ENCODE results near the gene NTN3.

DNA sequence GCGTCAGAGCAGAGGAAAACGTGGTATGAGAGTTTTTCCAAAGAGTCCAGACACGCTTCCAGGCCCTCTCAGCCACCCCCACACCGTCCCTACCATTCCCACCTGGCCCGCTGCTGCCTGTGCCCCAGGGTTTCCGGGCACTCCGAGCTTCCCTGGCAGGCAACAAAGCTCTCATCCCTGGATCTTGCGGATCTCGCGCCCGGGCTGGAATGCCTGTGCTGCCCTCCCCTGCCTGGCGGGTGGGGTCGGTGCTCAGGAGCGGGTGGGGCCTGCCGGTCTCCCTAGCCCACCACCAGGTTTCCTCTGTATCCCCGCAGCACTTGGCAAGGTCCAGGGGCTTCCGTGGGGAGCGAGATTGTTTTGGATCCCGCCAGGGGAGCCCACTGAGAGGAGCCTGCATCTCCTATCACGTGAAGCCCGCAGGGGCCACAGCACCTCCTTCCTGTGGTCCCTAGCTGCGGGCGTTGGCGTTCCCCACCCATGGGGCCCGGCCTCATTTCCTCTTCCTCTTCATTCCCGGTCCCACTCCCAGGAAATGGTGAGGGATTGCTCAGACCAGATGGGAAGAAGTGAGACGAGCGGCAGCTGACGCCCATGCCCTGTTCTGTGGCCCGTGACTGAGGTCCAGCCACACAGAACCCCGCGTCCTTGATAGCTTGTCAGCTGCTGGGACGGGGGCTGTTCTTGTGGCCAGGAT is 14.9 kb downstream of the NTN3 start:
- no peak for TF ChIP-seq POLR2A (IDR thresholded peaks at IDR 0.05)
- TF ChIP-seq, protein P1, sequence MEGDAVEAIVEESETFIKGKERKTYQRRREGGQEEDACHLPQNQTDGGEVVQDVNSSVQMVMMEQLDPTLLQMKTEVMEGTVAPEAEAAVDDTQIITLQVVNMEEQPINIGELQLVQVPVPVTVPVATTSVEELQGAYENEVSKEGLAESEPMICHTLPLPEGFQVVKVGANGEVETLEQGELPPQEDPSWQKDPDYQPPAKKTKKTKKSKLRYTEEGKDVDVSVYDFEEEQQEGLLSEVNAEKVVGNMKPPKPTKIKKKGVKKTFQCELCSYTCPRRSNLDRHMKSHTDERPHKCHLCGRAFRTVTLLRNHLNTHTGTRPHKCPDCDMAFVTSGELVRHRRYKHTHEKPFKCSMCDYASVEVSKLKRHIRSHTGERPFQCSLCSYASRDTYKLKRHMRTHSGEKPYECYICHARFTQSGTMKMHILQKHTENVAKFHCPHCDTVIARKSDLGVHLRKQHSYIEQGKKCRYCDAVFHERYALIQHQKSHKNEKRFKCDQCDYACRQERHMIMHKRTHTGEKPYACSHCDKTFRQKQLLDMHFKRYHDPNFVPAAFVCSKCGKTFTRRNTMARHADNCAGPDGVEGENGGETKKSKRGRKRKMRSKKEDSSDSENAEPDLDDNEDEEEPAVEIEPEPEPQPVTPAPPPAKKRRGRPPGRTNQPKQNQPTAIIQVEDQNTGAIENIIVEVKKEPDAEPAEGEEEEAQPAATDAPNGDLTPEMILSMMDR (IDR thresholded peaks at IDR 0.05) = no peak
